CD14-positive monocyte (primary cell): ENCODE results near the gene COL5A3. TPM values are rescaled to one million over a fixed set of nuclear protein-coding genes. Genes with fewer than 3 reads are reported as not detected.

ENCODE experiments used
- DNase-seq, 3 donors: peaks; one replicate each; pipeline ENCODE4 v3.0.0-alpha.2; 2011 to 2022
- H2AFZ ChIP-seq: 2 replicates; pipeline ENCODE4 v1.6.0; 2012; ENCODE audit warnings: mild to moderate bottlenecking, low read depth, low read length, inconsistent platforms; ENCODE audit not compliant: insufficient read depth, poor library complexity, severe bottlenecking
- H3K27ac ChIP-seq, 2 donors: 1 replicate in 1 of 2; 2 replicates in 1 of 2; pipeline ENCODE4 v1.5.1; 2012 to 2013; ENCODE audit warnings: low read length in 2 of 2, control low read depth in 1 of 2, inconsistent platforms in 1 of 2, low read depth in 1 of 2, mild to moderate bottlenecking in 1 of 2
- H3K27me3 ChIP-seq, 2 donors: one replicate each; pipeline versions ENCODE4 v1.6.0 to v1.6.1; 2011 to 2013; ENCODE audit warnings: low read length in 2 of 2; ENCODE audit not compliant: control insufficient read depth in 2 of 2, insufficient read depth in 2 of 2
- H3K36me3 ChIP-seq, 2 donors: replicated peaks in 1 of 2; 1 replicate in 1 of 2; 2 replicates in 1 of 2; pipeline versions ENCODE4 v1.5.1 to v1.6.1; 2012 to 2013; ENCODE audit warnings: low read length in 2 of 2, control low read depth in 1 of 2, inconsistent platforms in 1 of 2, mild to moderate bottlenecking in 1 of 2; ENCODE audit not compliant: insufficient read depth in 2 of 2, control insufficient read depth in 1 of 2
- H3K4me1 ChIP-seq, 2 donors: 1 replicate in 1 of 2; 2 replicates in 1 of 2; pipeline versions ENCODE4 v1.5.1 to v1.6.1; 2012 to 2013; ENCODE audit warnings: low read length in 2 of 2, control low read depth in 1 of 2, inconsistent platforms in 1 of 2, mild to moderate bottlenecking in 1 of 2, moderate library complexity in 1 of 2; ENCODE audit not compliant: insufficient read depth in 2 of 2, control insufficient read depth in 1 of 2
- H3K4me2 ChIP-seq: replicated peaks from 2 replicates; pipeline ENCODE3; 2012; ENCODE audit warnings: low read length, moderate library complexity, mild to moderate bottlenecking; ENCODE audit not compliant: poor library complexity, severe bottlenecking; ENCODE audit errors: extremely low read depth
- H3K4me3 ChIP-seq, 3 experiments: fragments of 200-600 bp in 1 of 3; sonication (generic) in 1 of 3; replicated peaks in 1 of 3; 1 replicate in 2 of 3; 2 replicates in 1 of 3; pipeline ENCODE4 v1.5.1; 2011 to 2013; ENCODE audit warnings: low read length in 3 of 3, mild to moderate bottlenecking in 3 of 3, control low read depth in 2 of 3, low read depth in 2 of 3, inconsistent platforms in 1 of 3, moderate library complexity in 1 of 3
- H3K79me2 ChIP-seq: 2 replicates; pipeline ENCODE4 v1.6.0; 2012; ENCODE audit warnings: mild to moderate bottlenecking, control low read depth, inconsistent platforms, low read length, moderate library complexity; ENCODE audit not compliant: insufficient read depth
- H3K9ac ChIP-seq: 2 replicates; pipeline ENCODE4 v1.6.0; 2017; ENCODE audit warnings: low read length, mild to moderate bottlenecking; ENCODE audit not compliant: insufficient read depth, poor library complexity, severe bottlenecking
- H3K9me3 ChIP-seq, 2 donors: replicated peaks in 1 of 2; 1 replicate in 1 of 2; 2 replicates in 1 of 2; pipeline versions ENCODE4 v1.5.1 to v1.6.1; 2012 to 2013; ENCODE audit warnings: low read length in 2 of 2, control low read depth in 1 of 2; ENCODE audit not compliant: control insufficient read depth in 1 of 2, insufficient read depth in 1 of 2
- H4K20me1 ChIP-seq: 2 replicates; pipeline ENCODE4 v1.6.0; 2012; ENCODE audit warnings: mild to moderate bottlenecking, low read length, control low read depth, moderate library complexity; ENCODE audit not compliant: insufficient read depth
- H3K27ac Mint-ChIP-seq, 7 donors: one replicate each; pipeline ENCODE4 v1.8.0; 2020; ENCODE audit warnings: mild to moderate bottlenecking in 7 of 7, mixed read lengths in 7 of 7, moderate library complexity in 6 of 7, inconsistent platforms in 2 of 7
- H3K27me3 Mint-ChIP-seq, 3 donors: one replicate each; pipeline ENCODE4 v1.8.0; 2021 to 2022; ENCODE audit warnings: low read depth in 3 of 3, mild to moderate bottlenecking in 3 of 3, mixed read lengths in 3 of 3, moderate library complexity in 3 of 3, inconsistent platforms in 1 of 3
- H3K36me3 Mint-ChIP-seq, 2 donors: one replicate each; pipeline ENCODE4 v1.8.0; 2020; ENCODE audit warnings: mixed read lengths in 2 of 2, inconsistent platforms in 1 of 2, mild to moderate bottlenecking in 1 of 2
- H3K4me1 Mint-ChIP-seq: one replicate; pipeline ENCODE4 v1.8.0; 2020; ENCODE audit warnings: mild to moderate bottlenecking, mixed read lengths
- H3K4me3 Mint-ChIP-seq, 2 donors: one replicate each; pipeline ENCODE4 v1.8.0; 2020; ENCODE audit warnings: mild to moderate bottlenecking in 2 of 2, mixed read lengths in 2 of 2, moderate library complexity in 1 of 2
- H3K9me3 Mint-ChIP-seq, 7 donors: one replicate each; pipeline ENCODE4 v1.8.0; 2020 to 2022; ENCODE audit warnings: mixed read lengths in 7 of 7, mild to moderate bottlenecking in 6 of 7, moderate library complexity in 6 of 7, inconsistent platforms in 2 of 7
- WGBS: methylation state at CpG from one replicate; pipeline ENCODE4 v1.1.5; 2013; ENCODE audit warnings: missing lambda C conversion rate; ENCODE audit not compliant: insufficient coverage; 5-methylcytosine and 5-hydroxymethylcytosine counted together
- intact Hi-C, 2 donors: fragments of 100-400 bp; cut with micrococcal nuclease; formaldehyde crosslinking; loops; one replicate each; pipeline versions ENCODE4 v1.15.0 to v1.15.1; 2023
- polyA plus RNA-seq, 3 donors: library from polyadenylated mRNA; depleted of rRNA in 1 of 3; unstranded in 2 of 3; stranded (reverse) in 1 of 3; fragments of 300-500 nt in 2 of 3; fragments of >200 nt in 1 of 3; fragmentation: Illumina TruSeq in 2 of 3; gene quantifications; 1 replicate in 2 of 3; 2 replicates in 1 of 3; pipeline ENCODE4 v1.2.3, GENCODE V29; 2012 to 2021
- TF ChIP-seq, protein P1 (sequence below): fragments of 200-600 bp; IDR thresholded peaks from one replicate; pipeline ENCODE4 v1.8.0; 2022; ENCODE audit warnings: antibody characterized with exemption, mild to moderate bottlenecking

The COL5A3 gene
- polyA plus RNA-seq, 3 donors: not detected

DNA sequence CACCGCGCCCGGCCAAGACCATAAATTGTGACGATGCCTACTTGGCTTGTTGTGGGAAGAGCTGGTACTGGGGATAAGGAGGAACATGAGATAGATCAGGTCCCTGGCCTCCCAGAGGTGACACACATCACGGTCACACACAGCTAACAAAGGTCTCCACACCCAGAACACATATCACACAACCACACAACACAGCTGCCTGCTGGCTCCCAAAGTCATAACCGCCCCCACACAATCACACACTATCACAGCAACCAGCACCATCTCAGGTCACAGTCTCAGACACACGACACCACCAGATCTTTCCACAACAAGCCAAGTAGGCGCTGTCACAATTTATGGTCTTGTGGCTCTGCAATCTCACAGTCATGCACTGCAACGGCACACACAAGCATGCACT is 5.7 kb downstream of the COL5A3 start:
- H3K27me3 Mint-ChIP-seq: peaks cover 17 to 34% (median 28%) of the 10 kb centered on the region in 3 donors
- DNase-seq: no peak
- Histone ChIP-seq H3K36me3 (no peaks in the 10 kb centered on the region), H3K27me3 (peaks cover 9 to 17% of the 10 kb centered on the region in 2 donors), H2AFZ (no peak overlapping the region), H3K4me1 (no peaks in the 10 kb centered on the region), H4K20me1 (no peaks in the 10 kb centered on the region), H3K4me3 (no peak overlapping the region), H3K9me3 (no peaks in the 10 kb centered on the region), H3K4me2 (no peak overlapping the region), H3K27ac (no peak overlapping the region), H3K9ac (no peak overlapping the region), H3K79me2 (no peaks in the 10 kb centered on the region)
- peak overlapping the region in 1 of 7 donors; percentile 1 for H3K27ac Mint-ChIP-seq
- 96% methylated on average over 4 of the region's 9 CpGs for WGBS
- peaks cover 0 to 11% (median 2%) of the 10 kb centered on the region in 7 donors for H3K9me3 Mint-ChIP-seq
- TF ChIP-seq, protein P1, sequence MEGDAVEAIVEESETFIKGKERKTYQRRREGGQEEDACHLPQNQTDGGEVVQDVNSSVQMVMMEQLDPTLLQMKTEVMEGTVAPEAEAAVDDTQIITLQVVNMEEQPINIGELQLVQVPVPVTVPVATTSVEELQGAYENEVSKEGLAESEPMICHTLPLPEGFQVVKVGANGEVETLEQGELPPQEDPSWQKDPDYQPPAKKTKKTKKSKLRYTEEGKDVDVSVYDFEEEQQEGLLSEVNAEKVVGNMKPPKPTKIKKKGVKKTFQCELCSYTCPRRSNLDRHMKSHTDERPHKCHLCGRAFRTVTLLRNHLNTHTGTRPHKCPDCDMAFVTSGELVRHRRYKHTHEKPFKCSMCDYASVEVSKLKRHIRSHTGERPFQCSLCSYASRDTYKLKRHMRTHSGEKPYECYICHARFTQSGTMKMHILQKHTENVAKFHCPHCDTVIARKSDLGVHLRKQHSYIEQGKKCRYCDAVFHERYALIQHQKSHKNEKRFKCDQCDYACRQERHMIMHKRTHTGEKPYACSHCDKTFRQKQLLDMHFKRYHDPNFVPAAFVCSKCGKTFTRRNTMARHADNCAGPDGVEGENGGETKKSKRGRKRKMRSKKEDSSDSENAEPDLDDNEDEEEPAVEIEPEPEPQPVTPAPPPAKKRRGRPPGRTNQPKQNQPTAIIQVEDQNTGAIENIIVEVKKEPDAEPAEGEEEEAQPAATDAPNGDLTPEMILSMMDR: no peak
- no peaks in the 10 kb centered on the region for H3K36me3 Mint-ChIP-seq
- intact Hi-C loops: no loop called here
- no peak overlapping the region for H3K4me3 Mint-ChIP-seq
- H3K4me1 Mint-ChIP-seq: peaks cover under 1% of the 10 kb centered on the region

DNA sequence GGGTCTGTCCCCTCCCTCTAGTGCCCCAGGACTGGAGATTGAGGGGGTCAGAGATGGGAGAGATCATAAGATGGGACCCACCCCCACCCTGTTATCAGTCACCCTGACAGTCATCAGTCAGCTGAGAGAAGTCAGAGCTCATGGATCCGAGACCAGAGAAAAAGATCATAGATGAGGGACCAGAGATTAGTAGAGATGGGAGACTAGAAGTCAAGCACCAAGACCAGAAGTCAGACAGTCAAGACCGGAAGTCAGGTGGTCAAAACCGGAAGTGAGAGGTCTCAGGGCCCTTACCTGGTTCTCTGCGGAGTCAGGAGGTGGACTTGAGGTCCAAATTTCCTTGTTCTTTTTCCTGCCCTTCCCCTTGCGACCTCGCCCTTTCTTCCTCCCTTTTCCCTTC is 7.0 kb downstream of the COL5A3 start:
- Histone ChIP-seq H3K4me3 (no peak overlapping the region), H3K4me2 (no peak overlapping the region), H2AFZ (no peak overlapping the region), H3K4me1 (no peaks in the 10 kb centered on the region), H3K36me3 (no peaks in the 10 kb centered on the region), H4K20me1 (no peaks in the 10 kb centered on the region), H3K79me2 (no peaks in the 10 kb centered on the region), H3K9ac (no peak overlapping the region), H3K9me3 (no peaks in the 10 kb centered on the region), H3K27ac (no peak overlapping the region), H3K27me3 (peaks cover 0 to 5% of the 10 kb centered on the region in 2 donors)
- H3K27ac Mint-ChIP-seq: peak overlapping the region in 1 of 7 donors; percentile 11
- peaks cover 7 to 26% (median 22%) of the 10 kb centered on the region in 3 donors for H3K27me3 Mint-ChIP-seq
- DNase-seq: no peak
- H3K4me3 Mint-ChIP-seq: no peak overlapping the region
- peaks cover 0 to 9% (median 0%) of the 10 kb centered on the region in 7 donors for H3K9me3 Mint-ChIP-seq
- H3K36me3 Mint-ChIP-seq: no peaks in the 10 kb centered on the region
- no peaks in the 10 kb centered on the region for H3K4me1 Mint-ChIP-seq
- TF ChIP-seq, protein P1: no peak
- intact Hi-C loops: no loop called here
- WGBS: 70% methylated on average over 2 of the region's 6 CpGs
